AG04449 (cell line): ENCODE results near the gene RAD52.

ENCODE experiments used
- CTCF ChIA-PET: fragments of 350-600 bp; formaldehyde crosslinking; extraction: SDS; loops from one replicate; lab custom pipeline; 2021; ENCODE audit warnings: antibody characterized with exemption; lab: Yijun Ruan, JAX
- POLR2A ChIA-PET: fragments of 400-600, 350-600 bp; formaldehyde crosslinking; extraction: SDS; loops from one replicate; lab custom pipeline; 2020; ENCODE audit warnings: antibody characterized with exemption, inconsistent platforms; lab: Yijun Ruan, JAX
- DNase-seq: peaks from one replicate; pipeline ENCODE4 v3.0.0-alpha.2; 2010; ENCODE audit warnings: low read depth, low spot score
- H3K4me3 ChIP-seq: 2 replicates; pipeline ENCODE4 v1.5.1; 2011; ENCODE audit warnings: low read depth, mild to moderate bottlenecking, control low read depth, low read length
- TF ChIP-seq, protein P1 (sequence below): IDR thresholded peaks from one replicate; pipeline ENCODE4 v1.5.1; 2011; ENCODE audit warnings: mild to moderate bottlenecking, moderate library complexity, low read length, control low read depth, inconsistent platforms; ENCODE audit not compliant: insufficient read depth; ENCODE audit errors: missing control alignments

Gene RAD52

DNA sequence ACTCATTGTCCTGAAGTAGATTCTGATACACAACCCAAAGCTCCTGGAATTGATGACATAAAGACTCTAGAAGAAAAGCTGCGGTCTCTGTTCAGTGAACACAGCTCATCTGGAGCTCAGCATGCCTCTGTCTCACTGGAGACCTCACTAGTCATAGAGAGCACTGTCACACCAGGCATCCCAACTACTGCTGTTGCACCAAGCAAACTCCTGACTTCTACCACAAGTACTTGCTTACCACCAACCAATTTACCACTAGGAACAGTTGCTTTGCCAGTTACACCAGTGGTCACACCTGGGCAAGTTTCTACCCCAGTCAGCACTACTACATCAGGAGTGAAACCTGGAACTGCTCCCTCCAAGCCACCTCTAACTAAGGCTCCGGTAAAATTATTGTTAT is 63.8 kb downstream of the RAD52 start:
- CTCF ChIA-PET = interaction anchor here (1.1 kb wide), 1 partner anchor 316 kb away, joined by 3 read pairs; no protein-coding TSS in a partner anchor
- POLR2A ChIA-PET = no interaction called here
- DNase-seq = no peak

DNA sequence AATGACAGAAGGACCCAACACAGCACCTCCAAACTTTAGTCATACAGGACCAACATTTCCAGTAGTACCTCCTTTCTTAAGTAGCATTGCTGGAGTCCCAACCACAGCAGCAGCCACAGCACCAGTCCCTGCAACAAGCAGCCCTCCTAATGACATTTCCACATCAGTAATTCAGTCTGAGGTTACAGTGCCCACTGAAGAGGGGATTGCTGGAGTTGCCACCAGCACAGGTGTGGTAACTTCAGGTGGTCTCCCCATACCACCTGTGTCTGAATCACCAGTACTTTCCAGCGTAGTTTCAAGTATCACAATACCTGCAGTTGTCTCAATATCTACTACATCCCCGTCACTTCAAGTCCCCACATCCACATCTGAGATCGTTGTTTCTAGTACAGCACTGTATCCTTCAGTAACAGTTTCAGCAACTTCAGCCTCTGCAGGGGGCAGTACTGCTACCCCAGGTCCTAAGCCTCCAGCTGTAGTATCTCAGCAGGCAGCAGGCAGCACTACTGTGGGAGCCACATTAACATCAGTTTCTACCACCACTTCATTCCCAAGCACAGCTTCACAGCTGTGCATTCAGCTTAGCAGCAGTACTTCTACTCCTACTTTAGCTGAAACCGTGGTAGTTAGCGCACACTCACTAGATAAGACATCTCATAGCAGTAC is 64.6 kb downstream of the RAD52 start:
- H3K4me3 ChIP-seq = no peak overlapping the region
- TF ChIP-seq, protein P1, sequence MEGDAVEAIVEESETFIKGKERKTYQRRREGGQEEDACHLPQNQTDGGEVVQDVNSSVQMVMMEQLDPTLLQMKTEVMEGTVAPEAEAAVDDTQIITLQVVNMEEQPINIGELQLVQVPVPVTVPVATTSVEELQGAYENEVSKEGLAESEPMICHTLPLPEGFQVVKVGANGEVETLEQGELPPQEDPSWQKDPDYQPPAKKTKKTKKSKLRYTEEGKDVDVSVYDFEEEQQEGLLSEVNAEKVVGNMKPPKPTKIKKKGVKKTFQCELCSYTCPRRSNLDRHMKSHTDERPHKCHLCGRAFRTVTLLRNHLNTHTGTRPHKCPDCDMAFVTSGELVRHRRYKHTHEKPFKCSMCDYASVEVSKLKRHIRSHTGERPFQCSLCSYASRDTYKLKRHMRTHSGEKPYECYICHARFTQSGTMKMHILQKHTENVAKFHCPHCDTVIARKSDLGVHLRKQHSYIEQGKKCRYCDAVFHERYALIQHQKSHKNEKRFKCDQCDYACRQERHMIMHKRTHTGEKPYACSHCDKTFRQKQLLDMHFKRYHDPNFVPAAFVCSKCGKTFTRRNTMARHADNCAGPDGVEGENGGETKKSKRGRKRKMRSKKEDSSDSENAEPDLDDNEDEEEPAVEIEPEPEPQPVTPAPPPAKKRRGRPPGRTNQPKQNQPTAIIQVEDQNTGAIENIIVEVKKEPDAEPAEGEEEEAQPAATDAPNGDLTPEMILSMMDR = no peak
- CTCF ChIA-PET = no interaction called here
- DNase-seq = no peak
- POLR2A ChIA-PET = no interaction called here

More for the DNA sequence above, 63.8 kb downstream of the RAD52 start:
- TF ChIP-seq, protein P1 = no peak
- no peak overlapping the region for H3K4me3 ChIP-seq

DNA sequence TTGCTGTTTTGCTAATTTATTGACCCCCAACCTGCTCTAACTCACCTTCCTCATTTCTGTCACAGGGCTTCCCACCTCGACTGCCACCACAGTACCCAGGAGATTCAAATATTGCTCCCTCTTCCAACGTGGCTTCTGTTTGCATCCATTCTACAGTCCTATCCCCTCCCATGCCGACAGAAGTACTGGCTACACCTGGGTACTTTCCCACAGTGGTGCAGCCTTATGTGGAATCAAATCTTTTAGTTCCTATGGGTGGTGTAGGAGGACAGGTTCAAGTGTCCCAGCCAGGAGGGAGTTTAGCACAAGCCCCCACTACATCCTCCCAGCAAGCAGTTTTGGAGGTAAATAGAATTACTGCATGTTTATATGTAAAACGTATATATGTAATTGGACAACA is 68.8 kb downstream of the RAD52 start:
- DNase-seq = no peak
- ChIA-PET POLR2A (no interaction called here), CTCF (interaction anchor here (0.7 kb wide), 1 partner anchor 69 kb away, joined by 3 read pairs; no protein-coding TSS in a partner anchor)

DNA sequence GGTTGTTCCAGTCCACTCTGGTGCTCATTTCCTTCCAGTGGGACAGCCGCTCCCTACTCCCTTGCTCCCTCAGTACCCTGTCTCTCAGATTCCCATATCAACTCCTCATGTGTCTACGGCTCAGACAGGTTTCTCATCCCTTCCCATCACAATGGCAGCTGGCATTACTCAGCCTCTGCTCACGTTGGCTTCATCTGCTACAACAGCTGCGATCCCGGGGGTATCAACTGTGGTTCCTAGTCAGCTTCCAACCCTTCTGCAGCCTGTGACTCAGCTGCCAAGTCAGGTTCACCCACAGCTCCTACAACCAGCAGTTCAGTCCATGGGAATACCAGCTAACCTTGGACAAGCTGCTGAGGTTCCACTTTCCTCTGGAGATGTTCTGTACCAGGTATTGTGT is 69.9 kb downstream of the RAD52 start:
- H3K4me3 ChIP-seq = no peak overlapping the region
- no peak for DNase-seq
- TF ChIP-seq, protein P1 = no peak
- ChIA-PET POLR2A (no interaction called here), CTCF (interaction anchor here (1.0 kb wide), 1 partner anchor 38 kb away, joined by 3 read pairs; no protein-coding TSS in a partner anchor)

More for the DNA sequence above, 68.8 kb downstream of the RAD52 start:
- TF ChIP-seq, protein P1 = no peak
- H3K4me3 ChIP-seq = no peak overlapping the region

DNA sequence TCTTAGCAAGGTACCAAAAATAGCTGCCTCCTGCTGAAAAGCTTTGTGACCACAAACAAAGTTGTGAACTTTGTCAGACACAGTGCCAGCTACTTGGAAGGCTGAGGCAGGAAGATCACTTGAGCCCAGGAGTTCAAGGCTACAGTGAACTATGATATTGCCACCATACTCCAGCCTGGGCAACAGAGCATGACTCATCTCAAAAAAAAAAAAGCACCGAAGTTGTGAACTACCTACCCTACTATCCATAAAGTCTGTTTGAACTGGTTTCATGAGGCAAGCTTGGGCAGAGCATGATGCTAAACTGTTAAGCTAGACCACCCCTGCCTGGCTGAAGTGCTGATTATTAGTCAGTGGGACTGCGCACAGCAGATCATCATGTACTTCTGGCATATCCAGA is 75.5 kb downstream of the RAD52 start:
- TF ChIP-seq, protein P1 = no peak
- CTCF ChIA-PET = interaction anchor here (0.8 to 1.7 kb wide), 6 partner anchors 12 to 304 kb away, joined by 4 to 6 read pairs (median 4); no protein-coding TSS in a partner anchor
- POLR2A ChIA-PET = no interaction called here
- DNase-seq = no peak
- H3K4me3 ChIP-seq = no peak overlapping the region

DNA sequence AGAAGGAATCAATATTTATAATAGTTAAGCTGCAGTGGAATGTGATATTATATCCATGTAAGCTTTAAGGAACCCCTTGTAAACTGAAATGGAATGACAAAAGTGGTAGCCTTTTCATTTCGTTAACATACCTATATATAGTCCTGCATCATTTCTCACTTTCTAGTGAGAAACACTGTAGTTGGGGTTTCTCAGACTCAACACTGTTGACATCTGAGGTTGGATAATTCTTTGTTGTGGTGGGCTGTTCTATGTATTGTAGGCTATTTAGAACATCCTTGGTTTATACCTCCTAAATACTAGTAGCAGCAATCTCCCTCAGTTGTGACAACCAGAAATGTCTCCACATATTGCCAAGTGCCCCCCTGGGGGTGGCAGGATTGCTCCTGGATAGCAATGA is 79.1 kb downstream of the RAD52 start:
- POLR2A ChIA-PET = no interaction called here
- no peak for DNase-seq
- TF ChIP-seq, protein P1 = no peak
- no peak overlapping the region for H3K4me3 ChIP-seq
- CTCF ChIA-PET = interaction anchor here (1.5 kb wide), 1 partner anchor 35 kb away, joined by 3 read pairs; no protein-coding TSS in a partner anchor
